HepG2 (cell line): ENCODE results near the gene APBA3. TPM values are rescaled to one million over a fixed set of nuclear protein-coding genes. Genes with fewer than 3 reads are reported as not detected.
A peak's percentile ranks its signal among the peaks of the same experiment; 100 is the strongest.

Experiments
- ATAD3A ChIP-seq: sonication (generic); formaldehyde crosslinking; IDR thresholded peaks from 2 replicates; pipeline ENCODE4 v1.4.0; 2020; ENCODE audit warnings: missing genetic modification reagents
- DMAP1 ChIP-seq: IDR thresholded peaks from 2 replicates; pipeline ENCODE4 v1.6.1; 2016
- FIP1L1 ChIP-seq: fragments of 200-400 bp; formaldehyde crosslinking; IDR thresholded peaks from 2 replicates; pipeline ENCODE4 v1.6.1; 2018; ENCODE audit warnings: low read depth, mild to moderate bottlenecking, low read length, moderate library complexity, borderline replicate concordance; ENCODE audit not compliant: insufficient read depth
- GTF3A ChIP-seq: sonication (generic); formaldehyde crosslinking; conservative IDR thresholded peaks from 2 replicates; pipeline ENCODE4 v1.4.0; 2020; ENCODE audit warnings: mild to moderate bottlenecking, missing genetic modification reagents
- HNRNPK ChIP-seq: fragments of 200-400 bp; formaldehyde crosslinking; IDR thresholded peaks from 2 replicates; pipeline ENCODE4 v1.6.1; 2018; ENCODE audit warnings: low read length, low read depth, moderate library complexity, mild to moderate bottlenecking; ENCODE audit not compliant: poor library complexity, severe bottlenecking
- KDM2A ChIP-seq: sonication (generic); formaldehyde crosslinking; IDR thresholded peaks from 2 replicates; pipeline ENCODE4 v1.4.0; 2020; ENCODE audit warnings: low read depth, missing genetic modification reagents, borderline replicate concordance
- KDM6A ChIP-seq: IDR thresholded peaks from 2 replicates; pipeline ENCODE4 v1.6.1; 2016; ENCODE audit warnings: low read depth
- KLF16 ChIP-seq, 2 experiments: sonication (generic) in 1 of 2; formaldehyde crosslinking in 1 of 2; IDR thresholded peaks; 2 replicates each; pipeline versions ENCODE4 v1.6.1 to v1.8.0; 2016 to 2023; ENCODE audit warnings: missing genetic modification reagents in 2 of 2, missing compliant biosample characterization in 1 of 2
- NFE2L2 ChIP-seq: fragments of 150-350 bp; IDR thresholded peaks from 2 replicates; pipeline ENCODE4 v1.6.1; 2014; ENCODE audit warnings: low read length
- RARG ChIP-seq: sonication (generic); formaldehyde crosslinking; IDR thresholded peaks from 2 replicates; pipeline ENCODE4 v1.4.0; 2020; ENCODE audit warnings: low read depth, mild to moderate bottlenecking, missing genetic modification reagents
- RCOR2 ChIP-seq: IDR thresholded peaks from 2 replicates; pipeline ENCODE4 v1.6.1; 2016; ENCODE audit warnings: missing biosample characterization, missing genetic modification reagents
- YEATS2 ChIP-seq: sonication (generic); formaldehyde crosslinking; IDR thresholded peaks from 2 replicates; pipeline ENCODE4 v1.4.0; 2020; ENCODE audit warnings: missing genetic modification reagents, borderline replicate concordance
- ZFX ChIP-seq: sonication (generic); formaldehyde crosslinking; IDR thresholded peaks from 2 replicates; pipeline ENCODE4 v1.4.0; 2020; ENCODE audit warnings: mild to moderate bottlenecking, low read depth, missing genetic modification reagents, moderate library complexity
- ZNF143 ChIP-seq: sonication (generic); formaldehyde crosslinking; IDR thresholded peaks from 2 replicates; pipeline ENCODE4 v1.4.0; 2020; ENCODE audit warnings: missing genetic modification reagents
- ZNF329 ChIP-seq: sonication (generic); formaldehyde crosslinking; IDR thresholded peaks from 2 replicates; pipeline ENCODE4 v1.9.0; 2021; ENCODE audit warnings: low read depth, mild to moderate bottlenecking, missing genetic modification reagents
- ZNF547 ChIP-seq: sonication (generic); formaldehyde crosslinking; IDR thresholded peaks from 2 replicates; pipeline ENCODE4 v1.5.1; 2020; ENCODE audit warnings: mild to moderate bottlenecking, missing genetic modification reagents
- ZNF557 ChIP-seq: sonication (generic); formaldehyde crosslinking; IDR thresholded peaks from 2 replicates; pipeline ENCODE4 v1.4.0; 2020; ENCODE audit warnings: missing genetic modification reagents
- ZNF678 ChIP-seq: sonication (generic); formaldehyde crosslinking; IDR thresholded peaks from 2 replicates; pipeline ENCODE4 v1.4.0; 2020; ENCODE audit warnings: mild to moderate bottlenecking, missing genetic modification reagents
- ZNF878 ChIP-seq: sonication (generic); formaldehyde crosslinking; IDR thresholded peaks from 2 replicates; pipeline ENCODE4 v1.8.1; 2023; ENCODE audit warnings: mild to moderate bottlenecking, missing genetic modification reagents, moderate library complexity
- ZSCAN12 ChIP-seq: sonication (generic); formaldehyde crosslinking; IDR thresholded peaks from 2 replicates; pipeline ENCODE4 v1.9.0; 2021; ENCODE audit warnings: mild to moderate bottlenecking, missing genetic modification reagents
- polyA plus RNA-seq, 8 experiments: library from polyadenylated mRNA; depleted of rRNA in 3 of 8; stranded (reverse) in 7 of 8; unstranded in 1 of 8; fragments of >200 nt; fragmentation: Illumina TruSeq in 4 of 8; extraction: Trizol in 4 of 8; gene quantifications; 2 replicates each; pipeline versions ENCODE4 v1.2.1 to v1.2.3, GENCODE V29; 2011 to 2016; ENCODE audit warnings: low read depth in 4 of 8, missing spikeins in 1 of 8, mixed read lengths in 1 of 8; ENCODE audit not compliant: insufficient read depth in 1 of 8
- total RNA-seq, 5 experiments: library from RNA; depleted of rRNA; stranded (reverse); fragments of >200 nt; fragmentation: Illumina TruSeq; extraction: Trizol; gene quantifications; 2 replicates each; pipeline ENCODE4 v1.2.3, GENCODE V29; 2016; ENCODE audit warnings: low read depth in 1 of 5
- TF ChIP-seq, protein P1 (sequence below): sonication (generic); formaldehyde crosslinking; IDR thresholded peaks from 2 replicates; pipeline ENCODE4 v1.4.0; 2020; ENCODE audit warnings: missing genetic modification reagents
- TF ChIP-seq, protein P2 (sequence below): sonication (generic); formaldehyde crosslinking; IDR thresholded peaks from 2 replicates; pipeline ENCODE4 v1.8.0; 2022; ENCODE audit warnings: mild to moderate bottlenecking, missing genetic modification reagents; ENCODE audit not compliant: insufficient replicate concordance
- TF ChIP-seq, protein P3 (sequence below): sonication (generic); formaldehyde crosslinking; IDR thresholded peaks from 2 replicates; pipeline ENCODE4 v1.5.0; 2020; ENCODE audit warnings: missing genetic modification reagents
- TF ChIP-seq, protein P4 (sequence below): sonication (generic); formaldehyde crosslinking; IDR thresholded peaks from 2 replicates; pipeline ENCODE4 v1.5.0; 2020; ENCODE audit warnings: mild to moderate bottlenecking, missing genetic modification reagents

APBA3 gene
- total and polyA plus RNA-seq, 2 of the 13 experiments (the other 11 are each of a cell fraction or from before 2014, with no cell fraction given), result 14.2 to 14.3 TPM

DNA sequence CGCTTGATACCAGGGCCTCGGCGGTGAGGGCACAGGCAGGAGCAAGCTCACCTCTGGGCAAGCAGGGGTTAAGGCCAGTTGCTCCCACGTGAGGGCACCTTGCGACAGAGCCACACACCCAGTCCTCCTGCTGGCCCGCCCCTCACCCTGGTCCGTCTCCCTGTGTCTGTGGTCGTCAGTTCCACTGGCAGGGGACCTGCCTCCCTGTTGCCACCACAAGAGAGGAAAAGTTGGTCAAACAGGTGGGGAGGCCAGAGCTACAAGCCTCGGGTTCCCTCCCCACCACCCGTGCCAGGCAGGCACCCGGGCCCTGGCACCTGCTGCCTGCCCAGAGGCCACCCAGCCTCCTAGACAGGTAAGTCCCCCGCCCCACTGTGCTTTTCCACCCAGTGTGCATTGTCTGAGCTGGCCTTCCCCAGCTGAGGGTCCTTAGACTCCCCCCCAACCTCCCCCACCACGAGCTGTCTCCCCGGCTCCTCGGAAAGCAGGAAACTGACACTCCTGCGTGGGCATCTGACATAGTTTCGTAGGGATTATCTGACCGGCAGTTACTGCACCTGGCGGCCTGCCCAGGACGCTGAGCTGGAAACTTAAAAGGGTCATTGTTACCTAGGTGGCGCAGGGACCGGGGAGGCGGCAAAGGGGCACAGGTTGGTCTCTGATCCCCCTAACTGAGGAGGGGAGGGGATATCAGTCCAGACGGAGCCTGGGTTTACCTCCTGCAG lies 53.1 kb downstream of the APBA3 start, which contains the start of gene TJP3 (continued):
- TF ChIP-seq ZNF547 (CRISPR knock-in tag) (no peak), RCOR2 (0 out of 2 replicates have a peak, but pooled peaks have one; percentile 9), FIP1L1 (no peak), HNRNPK (no peak), GTF3A (no peak), ZNF678 (CRISPR knock-in tag) (peak; percentile 47; the same call in 1 of the 2 replicates), ZNF557 (CRISPR knock-in tag) (no peak), NFE2L2 (no peak), ATAD3A (CRISPR knock-in tag) (no peak), ZFX (no peak; the same call in none of the 2 replicates), RARG (CRISPR knock-in tag) (no peak), YEATS2 (CRISPR knock-in tag) (no peak), KLF16 (CRISPR knock-in tag; IDR thresholded peaks at IDR 0.05) (no peak; a peak in 1 of 4 replicates), ZNF878 (CRISPR knock-in tag) (no peak), KDM6A (CRISPR knock-in tag) (no peak), DMAP1 (CRISPR knock-in tag) (peak; percentile 44; the same call in 1 of the 2 replicates), ZSCAN12 (no peak), KDM2A (CRISPR knock-in tag) (no peak), ZNF143 (CRISPR knock-in tag) (no peak), ZNF329 (CRISPR knock-in tag) (no peak)
- TF ChIP-seq, protein P1, sequence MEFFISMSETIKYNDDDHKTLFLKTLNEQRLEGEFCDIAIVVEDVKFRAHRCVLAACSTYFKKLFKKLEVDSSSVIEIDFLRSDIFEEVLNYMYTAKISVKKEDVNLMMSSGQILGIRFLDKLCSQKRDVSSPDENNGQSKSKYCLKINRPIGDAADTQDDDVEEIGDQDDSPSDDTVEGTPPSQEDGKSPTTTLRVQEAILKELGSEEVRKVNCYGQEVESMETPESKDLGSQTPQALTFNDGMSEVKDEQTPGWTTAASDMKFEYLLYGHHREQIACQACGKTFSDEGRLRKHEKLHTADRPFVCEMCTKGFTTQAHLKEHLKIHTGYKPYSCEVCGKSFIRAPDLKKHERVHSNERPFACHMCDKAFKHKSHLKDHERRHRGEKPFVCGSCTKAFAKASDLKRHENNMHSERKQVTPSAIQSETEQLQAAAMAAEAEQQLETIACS, result no peak
- TF ChIP-seq, protein P2, sequence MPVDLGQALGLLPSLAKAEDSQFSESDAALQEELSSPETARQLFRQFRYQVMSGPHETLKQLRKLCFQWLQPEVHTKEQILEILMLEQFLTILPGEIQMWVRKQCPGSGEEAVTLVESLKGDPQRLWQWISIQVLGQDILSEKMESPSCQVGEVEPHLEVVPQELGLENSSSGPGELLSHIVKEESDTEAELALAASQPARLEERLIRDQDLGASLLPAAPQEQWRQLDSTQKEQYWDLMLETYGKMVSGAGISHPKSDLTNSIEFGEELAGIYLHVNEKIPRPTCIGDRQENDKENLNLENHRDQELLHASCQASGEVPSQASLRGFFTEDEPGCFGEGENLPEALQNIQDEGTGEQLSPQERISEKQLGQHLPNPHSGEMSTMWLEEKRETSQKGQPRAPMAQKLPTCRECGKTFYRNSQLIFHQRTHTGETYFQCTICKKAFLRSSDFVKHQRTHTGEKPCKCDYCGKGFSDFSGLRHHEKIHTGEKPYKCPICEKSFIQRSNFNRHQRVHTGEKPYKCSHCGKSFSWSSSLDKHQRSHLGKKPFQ (CRISPR knock-in tag), result no peak
- TF ChIP-seq, protein P3, sequence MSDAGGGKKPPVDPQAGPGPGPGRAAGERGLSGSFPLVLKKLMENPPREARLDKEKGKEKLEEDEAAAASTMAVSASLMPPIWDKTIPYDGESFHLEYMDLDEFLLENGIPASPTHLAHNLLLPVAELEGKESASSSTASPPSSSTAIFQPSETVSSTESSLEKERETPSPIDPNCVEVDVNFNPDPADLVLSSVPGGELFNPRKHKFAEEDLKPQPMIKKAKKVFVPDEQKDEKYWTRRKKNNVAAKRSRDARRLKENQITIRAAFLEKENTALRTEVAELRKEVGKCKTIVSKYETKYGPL, result no peak
- TF ChIP-seq, protein P4, sequence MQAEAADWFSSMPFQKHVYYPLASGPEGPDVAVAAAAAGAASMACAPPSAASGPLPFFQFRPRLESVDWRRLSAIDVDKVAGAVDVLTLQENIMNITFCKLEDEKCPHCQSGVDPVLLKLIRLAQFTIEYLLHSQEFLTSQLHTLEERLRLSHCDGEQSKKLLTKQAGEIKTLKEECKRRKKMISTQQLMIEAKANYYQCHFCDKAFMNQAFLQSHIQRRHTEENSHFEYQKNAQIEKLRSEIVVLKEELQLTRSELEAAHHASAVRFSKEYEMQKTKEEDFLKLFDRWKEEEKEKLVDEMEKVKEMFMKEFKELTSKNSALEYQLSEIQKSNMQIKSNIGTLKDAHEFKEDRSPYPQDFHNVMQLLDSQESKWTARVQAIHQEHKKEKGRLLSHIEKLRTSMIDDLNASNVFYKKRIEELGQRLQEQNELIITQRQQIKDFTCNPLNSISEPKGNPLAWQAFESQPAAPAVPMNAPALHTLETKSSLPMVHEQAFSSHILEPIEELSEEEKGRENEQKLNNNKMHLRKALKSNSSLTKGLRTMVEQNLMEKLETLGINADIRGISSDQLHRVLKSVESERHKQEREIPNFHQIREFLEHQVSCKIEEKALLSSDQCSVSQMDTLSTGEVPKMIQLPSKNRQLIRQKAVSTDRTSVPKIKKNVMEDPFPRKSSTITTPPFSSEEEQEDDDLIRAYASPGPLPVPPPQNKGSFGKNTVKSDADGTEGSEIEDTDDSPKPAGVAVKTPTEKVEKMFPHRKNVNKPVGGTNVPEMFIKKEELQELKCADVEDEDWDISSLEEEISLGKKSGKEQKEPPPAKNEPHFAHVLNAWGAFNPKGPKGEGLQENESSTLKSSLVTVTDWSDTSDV, result no peak
